ENCODE measurements around the gene TACO1. TPM values are rescaled to one million over a fixed set of nuclear protein-coding genes. Genes with fewer than 3 reads are reported as not detected.

Gene TACO1
- total and polyA plus RNA-seq, 9 of the 15 experiments (the other 6 are each of a cell fraction or from before 2014, with no cell fraction given), result 10.3 to 41.6 (median 30.9) TPM

- Histone ChIP-seq H4K20me1 (replicated peaks; ENCODE audit: control insufficient read depth, insufficient read depth, low read length) (peaks cover 17% of the 10 kb centered on the region), H3K4me1 (replicated peaks in 1 of 2; ENCODE audit: control insufficient read depth in 2 of 2, insufficient read depth in 2 of 2, low read length in 2 of 2) (peaks cover 5% of the 10 kb centered on the region in 2 experiments; a peak in 2 of 5 replicates), H2AFZ (ENCODE audit: low read depth, low read length) (no peak overlapping the region), H3K36me3 (ENCODE audit: control insufficient read depth, insufficient read depth, low read length) (peaks cover 22% of the 10 kb centered on the region), H3K4me2 (ENCODE audit: insufficient read depth, low read length) (no peak overlapping the region), H3K9me3 (replicated peaks; ENCODE audit: control insufficient read depth, insufficient read depth, low read depth, low read length) (no peaks in the 10 kb centered on the region), H3K4me3 (no peak overlapping the region), H3K9me1 (ENCODE audit: control insufficient read depth, insufficient read depth, low read length) (peaks cover 4% of the 10 kb centered on the region), H3K27ac (ENCODE audit: extremely low read depth, low read depth, low read length) (no peak overlapping the region), H3K79me2 (ENCODE audit: control insufficient read depth, insufficient read depth, low read length) (peaks cover 82% of the 10 kb centered on the region), H3K27me3 (ENCODE audit: control insufficient read depth in 2 of 2, insufficient read depth in 2 of 2, low read length in 2 of 2) (no peaks in the 10 kb centered on the region), H3K9ac (ENCODE audit: insufficient read depth in 1 of 2, low read depth in 2 of 2, low read length in 2 of 2) (no peak overlapping the region)
- BruUV-seq (replicated peaks), result no TSS peak
- WGBS (ENCODE audit: insufficient coverage, low coverage, missing lambda C conversion rate), result 89% methylated on average over 8 of the region's 8 CpGs
- DNase-seq (ENCODE audit: extremely low read depth in 1 of 4, low spot score in 3 of 4) (no peak), ATAC-seq (no peak), FAIRE-seq (no peak)
- CTCF ChIA-PET (ENCODE audit: low intra/inter-chr PET ratio), result no interaction called here
- in situ Hi-C loops (cut with MboI), result no loop called here
- TF ChIP-seq FOXP1 (CRISPR knock-in tag; IDR thresholded peaks at IDR 0.05) (no peak), ZHX1 (conservative IDR thresholded peaks at IDR 0.05; ENCODE audit: low read length) (no peak), PTRF (tag; IDR thresholded peaks at IDR 0.05) (no peak), MLLT1 (IDR thresholded peaks at IDR 0.05) (no peak), USF2 (CRISPR knock-in tag; IDR thresholded peaks at IDR 0.05) (no peak), ATF4 (CRISPR knock-in tag; IDR thresholded peaks at IDR 0.05) (no peak), PRPF4 (IDR thresholded peaks at IDR 0.05; ENCODE audit: insufficient read depth, low read depth, low read length, poor library complexity, severe bottlenecking) (no peak)
- intact Hi-C loops (cut with micrococcal nuclease), result no loop called here
- POLR2A ChIA-PET, result interaction anchor here (0.6 to 2.6 kb wide), 8 partner anchors 10 to 729 kb away, joined by 3 to 10 read pairs (median 4); partner anchors contain the start of gene DCAF7
Observed at GRCh38 chr17:63568563-63568962, 32.1 kb upstream of the TACO1 start.

Measured in K562 (cell line).